Liver (tissue), 9 donors: ENCODE data around the gene ADAP2. TPM values are rescaled to one million over a fixed set of nuclear protein-coding genes. Genes with fewer than 3 reads are reported as not detected.

Source experiments
- DNase-seq: peaks from one replicate; pipeline ENCODE4 v3.0.0-alpha.2; 2017; ENCODE audit warnings: low spot score
- H3K27ac ChIP-seq, 2 donors: one replicate each; pipeline ENCODE4 v1.7.0; 2013; ENCODE audit warnings: inconsistent platforms in 2 of 2, low read length in 2 of 2, control low read depth in 1 of 2, low read depth in 1 of 2, mild to moderate bottlenecking in 1 of 2
- H3K27me3 ChIP-seq, 4 donors: one replicate each; pipeline versions ENCODE4 v1.6.1 to v1.7.0; 2013; ENCODE audit warnings: low read length in 3 of 4, inconsistent platforms in 1 of 4, mild to moderate bottlenecking in 1 of 4, moderate library complexity in 1 of 4; ENCODE audit not compliant: control insufficient read depth in 4 of 4, insufficient read depth in 4 of 4
- H3K36me3 ChIP-seq, 4 donors: one replicate each; pipeline versions ENCODE4 v1.6.1 to v1.7.0; 2013; ENCODE audit warnings: low read length in 3 of 4, mild to moderate bottlenecking in 3 of 4, low read depth in 1 of 4, moderate library complexity in 1 of 4; ENCODE audit not compliant: control insufficient read depth in 4 of 4, insufficient read depth in 3 of 4
- H3K4me1 ChIP-seq, 4 donors: one replicate each; pipeline versions ENCODE4 v1.6.1 to v1.7.0; 2013; ENCODE audit warnings: low read length in 3 of 4, mild to moderate bottlenecking in 3 of 4, moderate library complexity in 1 of 4; ENCODE audit not compliant: control insufficient read depth in 4 of 4, insufficient read depth in 4 of 4
- H3K4me3 ChIP-seq, 3 donors: one replicate each; pipeline versions ENCODE4 v1.6.1 to v1.7.0; 2013; ENCODE audit warnings: low read length in 3 of 3, control low read depth in 1 of 3, low read depth in 1 of 3, mild to moderate bottlenecking in 1 of 3
- H3K9ac ChIP-seq, 2 donors: one replicate each; pipeline ENCODE4 v1.7.0; 2013; ENCODE audit warnings: low read length in 2 of 2, mild to moderate bottlenecking in 2 of 2, moderate library complexity in 2 of 2, control low read depth in 1 of 2, low read depth in 1 of 2
- H3K9me3 ChIP-seq, 4 donors: one replicate each; pipeline versions ENCODE4 v1.6.1 to v1.7.0; 2013; ENCODE audit warnings: low read length in 3 of 4; ENCODE audit not compliant: control insufficient read depth in 4 of 4
- ATF3 ChIP-seq: IDR thresholded peaks from 2 replicates; pipeline ENCODE4 v1.6.1; 2016; ENCODE audit warnings: antibody characterized with exemption
- CTCF ChIP-seq: fragments of 150-350 bp; IDR thresholded peaks from 2 replicates; pipeline ENCODE4 v1.5.1; 2017; ENCODE audit warnings: improper control_type of control experiment, low read depth, low read length; ENCODE audit not compliant: missing input control
- EGR1 ChIP-seq, 2 donors: IDR thresholded peaks; 2 replicates each; pipeline ENCODE4 v1.6.1; 2016 to 2018; ENCODE audit warnings: antibody characterized with exemption in 2 of 2, low read depth in 2 of 2
- FOXA1 ChIP-seq: IDR thresholded peaks from 2 replicates; pipeline ENCODE4 v1.6.1; 2016; ENCODE audit warnings: antibody characterized with exemption
- FOXA2 ChIP-seq: IDR thresholded peaks from 2 replicates; pipeline ENCODE4 v1.6.1; 2016; ENCODE audit warnings: antibody characterized with exemption
- GABPA ChIP-seq, 2 donors: IDR thresholded peaks in 1 of 2; conservative IDR thresholded peaks in 1 of 2; 2 replicates each; pipeline ENCODE4 v1.6.1; 2016; ENCODE audit warnings: antibody characterized with exemption in 2 of 2, mild to moderate bottlenecking in 1 of 2, moderate library complexity in 1 of 2
- HNF4A ChIP-seq, 2 donors: conservative IDR thresholded peaks; 2 replicates each; pipeline ENCODE4 v1.6.1; 2016; ENCODE audit warnings: antibody characterized with exemption in 2 of 2, mild to moderate bottlenecking in 2 of 2
- HNF4G ChIP-seq: IDR thresholded peaks from 2 replicates; pipeline ENCODE4 v1.6.1; 2016; ENCODE audit warnings: antibody characterized with exemption
- JUND ChIP-seq, 2 donors: IDR thresholded peaks; 2 replicates each; pipeline ENCODE4 v1.6.1; 2016; ENCODE audit warnings: antibody characterized with exemption in 2 of 2
- MAX ChIP-seq: IDR thresholded peaks from 2 replicates; pipeline ENCODE4 v1.6.1; 2016; ENCODE audit warnings: antibody characterized with exemption
- NR2F2 ChIP-seq: IDR thresholded peaks from 2 replicates; pipeline ENCODE4 v1.6.1; 2016; ENCODE audit warnings: antibody characterized with exemption
- RAD21 ChIP-seq, 2 donors: IDR thresholded peaks; 2 replicates each; pipeline ENCODE4 v1.6.1; 2016; ENCODE audit warnings: antibody characterized with exemption in 2 of 2, mild to moderate bottlenecking in 2 of 2
- RXRA ChIP-seq, 2 donors: IDR thresholded peaks; 2 replicates each; pipeline ENCODE4 v1.6.1; 2017 to 2018; ENCODE audit warnings: antibody characterized with exemption in 2 of 2, mild to moderate bottlenecking in 1 of 2
- SP1 ChIP-seq: IDR thresholded peaks from 2 replicates; pipeline ENCODE4 v1.6.1; 2018; ENCODE audit warnings: antibody characterized with exemption, mild to moderate bottlenecking
- TAF1 ChIP-seq: conservative IDR thresholded peaks from 2 replicates; pipeline ENCODE4 v1.6.1; 2016; ENCODE audit warnings: antibody characterized with exemption, mild to moderate bottlenecking
- YY1 ChIP-seq: IDR thresholded peaks from 2 replicates; pipeline ENCODE4 v1.6.1; 2016; ENCODE audit warnings: antibody characterized with exemption, mild to moderate bottlenecking
- WGBS: extraction: QIAGEN DNeasy Blood & Tissue Kit; methylation state at CpG from one replicate; pipeline ENCODE4 v1.1.7; 2013; 5-methylcytosine and 5-hydroxymethylcytosine counted together
- polyA plus RNA-seq, 2 donors: library from polyadenylated mRNA; stranded (reverse) in 1 of 2; unstranded in 1 of 2; fragments of 200-250 nt in 1 of 2; fragments of >200 nt in 1 of 2; fragmentation: Nextera tagmentation in 1 of 2; extraction: Ambion mirVana in 1 of 2; gene quantifications; one replicate each; pipeline versions ENCODE4 v1.2.1 to v1.2.3, GENCODE V29; 2013 to 2015
- total RNA-seq, 2 donors: library from RNA; depleted of rRNA; stranded (reverse); fragments of >200 nt; gene quantifications; one replicate each; pipeline ENCODE4 v1.2.3, GENCODE V29; 2014
- TF ChIP-seq, protein P1 (sequence below): IDR thresholded peaks from 2 replicates; pipeline ENCODE4 v1.6.1; 2016; ENCODE audit warnings: antibody characterized with exemption
- donor health status: healthy.
- donor health status: healthy.
- donor health status: healthy.
- donor health status: healthy.
- donor health status: healthy.

Gene ADAP2
- total and polyA plus RNA-seq, 4 donors, result 5.2 to 18.6 (median 11.9) TPM

GRCh38 chr17:30952638-30953393, 31.1 kb downstream of the ADAP2 start:
- DNase-seq, result no peak
- 82% methylated on average over 9 of the region's 9 CpGs for WGBS
- H3K36me3 ChIP-seq, result no peaks in the 10 kb centered on the region

GRCh38 chr17:30954046-30954830, 32.5 kb downstream of the ADAP2 start:
- Histone ChIP-seq H3K27ac (peak overlapping the region in 1 of 2 donors; percentile 40), H3K9ac (no peak overlapping the region), H3K9me3 (no peaks in the 10 kb centered on the region), H3K36me3 (no peaks in the 10 kb centered on the region), H3K4me1 (peaks cover 0 to 12% (median 4%) of the 10 kb centered on the region in 4 donors), H3K27me3 (no peaks in the 10 kb centered on the region), H3K4me3 (no peak overlapping the region)
- no peak for DNase-seq
- 82% methylated on average over 6 of the region's 6 CpGs for WGBS
- TF ChIP-seq TAF1, result no peak
- TF ChIP-seq RXRA (IDR thresholded peaks at IDR 0.05), result no peak
- TF ChIP-seq GABPA (IDR thresholded peaks at IDR 0.05 in 1 of 2, conservative IDR thresholded peaks at IDR 0.05 in 1 of 2), result no peak
- TF ChIP-seq SP1, result no peak
- no peak for TF ChIP-seq EGR1 (IDR thresholded peaks at IDR 0.05; ENCODE audit: low read depth in 2 of 2)
- TF ChIP-seq MAX, result no peak
- no peak for TF ChIP-seq ATF3
- TF ChIP-seq CTCF, result no peak
- no peak for TF ChIP-seq FOXA1
- no peak for TF ChIP-seq YY1
- no peak for TF ChIP-seq JUND (IDR thresholded peaks at IDR 0.05)
- no peak for TF ChIP-seq NR2F2
- TF ChIP-seq, protein P1, sequence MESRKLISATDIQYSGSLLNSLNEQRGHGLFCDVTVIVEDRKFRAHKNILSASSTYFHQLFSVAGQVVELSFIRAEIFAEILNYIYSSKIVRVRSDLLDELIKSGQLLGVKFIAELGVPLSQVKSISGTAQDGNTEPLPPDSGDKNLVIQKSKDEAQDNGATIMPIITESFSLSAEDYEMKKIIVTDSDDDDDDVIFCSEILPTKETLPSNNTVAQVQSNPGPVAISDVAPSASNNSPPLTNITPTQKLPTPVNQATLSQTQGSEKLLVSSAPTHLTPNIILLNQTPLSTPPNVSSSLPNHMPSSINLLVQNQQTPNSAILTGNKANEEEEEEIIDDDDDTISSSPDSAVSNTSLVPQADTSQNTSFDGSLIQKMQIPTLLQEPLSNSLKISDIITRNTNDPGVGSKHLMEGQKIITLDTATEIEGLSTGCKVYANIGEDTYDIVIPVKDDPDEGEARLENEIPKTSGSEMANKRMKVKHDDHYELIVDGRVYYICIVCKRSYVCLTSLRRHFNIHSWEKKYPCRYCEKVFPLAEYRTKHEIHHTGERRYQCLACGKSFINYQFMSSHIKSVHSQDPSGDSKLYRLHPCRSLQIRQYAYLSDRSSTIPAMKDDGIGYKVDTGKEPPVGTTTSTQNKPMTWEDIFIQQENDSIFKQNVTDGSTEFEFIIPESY, result no peak
- no peak for TF ChIP-seq RAD21 (IDR thresholded peaks at IDR 0.05)
- TF ChIP-seq HNF4G, result no peak

More at GRCh38 chr17:30952638-30953393, 31.1 kb downstream of the ADAP2 start:
- Histone ChIP-seq H3K9me3 (no peaks in the 10 kb centered on the region), H3K9ac (no peak overlapping the region), H3K4me1 (peaks cover 0 to 9% (median 4%) of the 10 kb centered on the region in 4 donors), H3K27me3 (no peaks in the 10 kb centered on the region), H3K4me3 (no peak overlapping the region), H3K27ac (no peak overlapping the region)
- no peak for TF ChIP-seq HNF4G
- TF ChIP-seq GABPA (IDR thresholded peaks at IDR 0.05 in 1 of 2, conservative IDR thresholded peaks at IDR 0.05 in 1 of 2), result no peak
- no peak for TF ChIP-seq TAF1
- TF ChIP-seq JUND (IDR thresholded peaks at IDR 0.05), result no peak
- TF ChIP-seq, protein P1, result no peak
- no peak for TF ChIP-seq CTCF
- TF ChIP-seq FOXA2, result no peak
- TF ChIP-seq FOXA1, result no peak
- no peak for TF ChIP-seq RAD21 (IDR thresholded peaks at IDR 0.05)
- no peak for TF ChIP-seq HNF4A (conservative IDR thresholded peaks at IDR 0.05)
- no peak for TF ChIP-seq RXRA (IDR thresholded peaks at IDR 0.05)
- TF ChIP-seq SP1, result no peak
